Mucosa of stomach (tissue), 1 donor: ENCODE measurements around the gene PRSS35.
"Not testable (repeated sequence)": the region's sequence is repeated elsewhere in the genome, so short reads cannot be mapped to it uniquely, and the experiment has no call there.

Experiments used
- H3K27me3 ChIP-seq: one replicate; pipeline ENCODE4 v1.7.0; 2013; ENCODE audit warnings: mild to moderate bottlenecking, low read length; ENCODE audit not compliant: control insufficient read depth, insufficient read depth
- H3K36me3 ChIP-seq: one replicate; pipeline ENCODE4 v1.7.0; 2013; ENCODE audit warnings: low read length; ENCODE audit not compliant: control insufficient read depth, insufficient read depth
- H3K4me1 ChIP-seq: one replicate; pipeline ENCODE4 v1.7.0; 2013; ENCODE audit warnings: mild to moderate bottlenecking, low read length; ENCODE audit not compliant: control insufficient read depth, insufficient read depth
- H3K4me3 ChIP-seq: one replicate; pipeline ENCODE4 v1.7.0; 2013; ENCODE audit warnings: low read length
- H3K9ac ChIP-seq: one replicate; pipeline ENCODE4 v1.7.0; 2013; ENCODE audit warnings: mild to moderate bottlenecking, low read length, moderate library complexity
- H3K9me3 ChIP-seq: one replicate; pipeline ENCODE4 v1.7.0; 2013; ENCODE audit warnings: mild to moderate bottlenecking, low read length, moderate library complexity; ENCODE audit not compliant: control insufficient read depth
- donor health status: Pancreatic carcinoma.

Gene PRSS35

DNA sequence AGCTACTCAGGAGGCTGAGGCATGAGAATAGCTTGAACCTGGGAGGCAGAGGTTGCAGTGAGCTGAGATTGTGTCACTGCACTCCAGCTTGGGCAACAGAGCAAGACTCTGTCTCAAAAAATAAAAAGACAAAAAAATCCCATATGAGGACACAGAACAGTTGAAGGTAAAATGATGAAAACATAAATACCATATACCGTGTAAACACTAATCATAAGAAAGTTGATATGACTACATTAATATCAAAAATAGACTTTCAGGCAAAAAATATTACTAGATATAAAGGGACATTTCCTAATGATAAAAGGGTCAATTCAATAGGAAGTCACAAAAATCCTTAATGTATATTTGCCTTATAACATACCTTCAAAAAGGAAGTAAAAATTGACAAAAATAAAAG lies 30.4 kb upstream of the PRSS35 start:
- H3K27me3 ChIP-seq, H3K4me3 ChIP-seq, H3K9ac ChIP-seq, H3K9me3 ChIP-seq, H3K4me1 ChIP-seq, H3K36me3 ChIP-seq: not testable (repeated sequence)

- no peak overlapping the region for H3K9ac ChIP-seq
- H3K4me1 ChIP-seq = no peaks in the 10 kb centered on the region
- H3K9me3 ChIP-seq = no peaks in the 10 kb centered on the region
- no peaks in the 10 kb centered on the region for H3K36me3 ChIP-seq
- no peak overlapping the region for H3K4me3 ChIP-seq
- no peaks in the 10 kb centered on the region for H3K27me3 ChIP-seq
These were observed 23.9 kb upstream of the PRSS35 start for GRCh38 chr6:83488448-83488847.

- Histone ChIP-seq H3K4me3 (no peak overlapping the region), H3K27me3 (no peaks in the 10 kb centered on the region), H3K9me3 (no peaks in the 10 kb centered on the region), H3K9ac (no peak overlapping the region), H3K36me3 (no peaks in the 10 kb centered on the region), H3K4me1 (no peaks in the 10 kb centered on the region)
These were observed 23.5 kb upstream of the PRSS35 start for GRCh38 chr6:83488861-83489260.

DNA sequence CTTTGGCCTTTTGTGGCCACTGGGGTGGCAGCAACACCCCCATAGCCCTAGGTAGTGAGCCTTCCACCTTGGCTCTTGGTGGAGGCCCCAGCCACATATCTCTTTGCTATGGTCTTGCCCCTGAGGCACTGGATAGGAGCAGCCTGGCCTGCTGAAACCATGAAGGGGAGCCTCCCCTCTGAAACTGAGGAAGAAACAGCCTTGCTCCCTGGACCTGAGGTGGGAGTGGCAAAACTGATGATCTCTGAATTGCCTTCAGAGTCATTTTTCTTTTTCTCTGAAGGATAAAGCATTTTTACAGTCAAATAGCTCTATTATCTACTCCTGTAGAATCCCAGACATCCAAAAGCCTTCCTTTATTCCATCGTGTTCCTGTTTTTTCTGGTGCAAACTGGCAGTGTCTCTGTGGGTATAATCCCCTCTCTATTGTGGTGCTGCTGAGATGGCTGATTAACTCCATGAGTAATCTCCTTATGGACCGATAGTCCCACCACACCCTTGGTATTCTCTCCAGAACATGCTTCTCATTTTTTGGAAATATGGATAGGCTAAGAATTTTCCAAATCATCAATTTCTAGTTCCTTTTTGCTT lies 22.0 kb upstream of the PRSS35 start:
- Histone ChIP-seq H3K9ac (no peak overlapping the region), H3K4me1 (no peaks in the 10 kb centered on the region), H3K4me3 (no peak overlapping the region), H3K27me3 (no peaks in the 10 kb centered on the region), H3K36me3 (no peaks in the 10 kb centered on the region), H3K9me3 (no peaks in the 10 kb centered on the region)

GRCh38 chr6:83505356-83505755 lies 7.0 kb upstream of the PRSS35 start:
- Histone ChIP-seq H3K27me3 (no peaks in the 10 kb centered on the region), H3K4me3 (no peak overlapping the region), H3K9me3 (no peaks in the 10 kb centered on the region), H3K36me3 (no peaks in the 10 kb centered on the region), H3K9ac (no peak overlapping the region), H3K4me1 (peaks cover 7% of the 10 kb centered on the region)

DNA sequence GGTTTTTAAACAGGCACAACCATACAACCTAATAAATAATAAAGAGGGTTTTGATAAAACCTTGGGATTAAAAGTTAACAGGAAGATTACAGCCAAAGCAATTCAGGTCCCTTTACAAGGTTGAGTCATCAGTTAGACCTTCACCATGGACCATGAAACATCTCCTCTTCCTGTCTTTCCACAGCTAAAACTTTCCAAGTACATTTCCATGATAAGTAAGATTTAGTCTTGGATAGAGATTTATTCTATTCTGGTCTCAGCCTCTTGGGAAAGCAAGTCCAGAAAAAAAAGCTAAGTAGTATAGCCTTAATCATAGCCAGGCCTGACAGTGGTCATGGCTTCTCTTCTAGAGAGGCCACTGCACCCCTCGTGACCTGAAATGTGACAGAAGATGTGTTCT lies 2.9 kb upstream of the PRSS35 start:
- Histone ChIP-seq H3K36me3 (no peaks in the 10 kb centered on the region), H3K9ac (no peak overlapping the region), H3K9me3 (no peaks in the 10 kb centered on the region), H3K4me3 (no peak overlapping the region), H3K4me1 (peaks cover 12% of the 10 kb centered on the region), H3K27me3 (no peaks in the 10 kb centered on the region)

DNA sequence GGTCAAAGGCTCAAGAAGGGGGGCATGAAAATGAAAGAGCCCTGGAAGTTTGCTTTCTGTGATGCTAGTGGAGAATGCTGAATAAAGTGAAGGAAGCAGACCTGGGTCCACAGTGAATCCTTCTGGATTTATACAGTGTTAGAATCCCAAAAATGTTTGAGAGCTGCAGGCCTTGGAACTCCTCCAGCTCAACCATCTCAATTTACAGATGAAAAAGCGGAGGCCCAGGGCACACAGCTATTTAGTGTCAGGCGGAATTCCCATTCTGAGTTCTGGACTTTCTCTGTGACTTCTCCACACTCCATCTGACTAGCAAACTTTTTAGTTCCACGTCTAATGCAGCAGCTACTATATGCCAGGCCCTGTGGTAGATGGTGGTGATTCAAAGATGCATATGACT lies 1.5 kb upstream of the PRSS35 start:
- Histone ChIP-seq H3K4me3 (no peak overlapping the region), H3K27me3 (no peaks in the 10 kb centered on the region), H3K9me3 (no peaks in the 10 kb centered on the region), H3K4me1 (peaks cover 5% of the 10 kb centered on the region), H3K36me3 (no peaks in the 10 kb centered on the region), H3K9ac (no peak overlapping the region)

- Histone ChIP-seq H3K4me3 (no peak overlapping the region), H3K9ac (no peak overlapping the region), H3K9me3 (no peaks in the 10 kb centered on the region), H3K27me3 (no peaks in the 10 kb centered on the region), H3K4me1 (peaks cover 5% of the 10 kb centered on the region), H3K36me3 (no peaks in the 10 kb centered on the region)
These were observed 1.1 kb upstream of the PRSS35 start for GRCh38 chr6:83511266-83511665.

- no peaks in the 10 kb centered on the region for H3K9me3 ChIP-seq
- H3K36me3 ChIP-seq = no peaks in the 10 kb centered on the region
- no peak overlapping the region for H3K9ac ChIP-seq
- H3K4me1 ChIP-seq = peaks cover 5% of the 10 kb centered on the region
- no peaks in the 10 kb centered on the region for H3K27me3 ChIP-seq
- H3K4me3 ChIP-seq = no peak overlapping the region
These were observed 2.1 kb downstream of the PRSS35 start for GRCh38 chr6:83514466-83514865.

DNA sequence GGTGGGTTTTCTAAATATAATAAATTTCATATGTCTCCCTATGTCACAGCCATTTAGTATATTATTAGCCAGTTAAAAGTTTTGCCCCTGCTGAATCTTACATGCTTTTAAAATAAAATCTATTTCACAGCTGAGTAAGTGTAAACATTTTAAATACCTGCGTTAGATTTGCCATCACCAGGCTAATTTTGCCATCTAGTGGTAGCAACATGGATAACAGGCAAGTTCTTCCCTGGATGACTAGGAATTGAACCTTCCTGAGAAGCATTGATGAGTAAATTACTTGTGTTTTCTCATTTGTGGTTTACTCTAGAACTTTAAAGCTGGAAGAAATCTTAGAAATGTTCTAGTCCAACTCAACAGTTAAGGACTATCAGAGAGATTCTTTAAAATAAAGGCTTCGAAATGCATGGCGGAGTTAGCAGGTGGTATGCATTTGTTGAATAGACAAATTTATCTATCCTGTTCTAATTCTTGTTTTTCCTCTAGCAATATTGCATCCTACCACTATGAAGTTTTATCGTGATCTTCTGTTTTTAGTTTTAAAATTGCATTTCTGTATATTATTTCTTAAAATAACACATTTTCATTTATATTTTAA lies 2.6 kb downstream of the PRSS35 start:
- Histone ChIP-seq H3K4me1 (peaks cover 5% of the 10 kb centered on the region), H3K27me3 (no peaks in the 10 kb centered on the region), H3K9me3 (no peaks in the 10 kb centered on the region), H3K9ac (no peak overlapping the region), H3K4me3 (no peak overlapping the region), H3K36me3 (no peaks in the 10 kb centered on the region)

- Histone ChIP-seq H3K4me3 (no peak overlapping the region), H3K27me3 (no peaks in the 10 kb centered on the region), H3K36me3 (no peaks in the 10 kb centered on the region), H3K9me3 (no peaks in the 10 kb centered on the region), H3K4me1 (peaks cover 5% of the 10 kb centered on the region), H3K9ac (no peak overlapping the region)
These were observed 5.2 kb downstream of the PRSS35 start for GRCh38 chr6:83517500-83517899.

- Histone ChIP-seq H3K27me3 (no peaks in the 10 kb centered on the region), H3K4me1 (no peaks in the 10 kb centered on the region), H3K4me3 (no peak overlapping the region), H3K9ac (no peak overlapping the region), H3K36me3 (no peaks in the 10 kb centered on the region), H3K9me3 (no peaks in the 10 kb centered on the region)
These were observed 6.6 kb downstream of the PRSS35 start for GRCh38 chr6:83518816-83519480.
